ENCODE measurements around the gene EIF5A2. TPM values are rescaled to one million over a fixed set of nuclear protein-coding genes. Genes with fewer than 3 reads are reported as not detected.

Gene EIF5A2
- total RNA-seq, 1 donor from 2014 or later = 1.3 TPM

- TF ChIP-seq, protein P1, sequence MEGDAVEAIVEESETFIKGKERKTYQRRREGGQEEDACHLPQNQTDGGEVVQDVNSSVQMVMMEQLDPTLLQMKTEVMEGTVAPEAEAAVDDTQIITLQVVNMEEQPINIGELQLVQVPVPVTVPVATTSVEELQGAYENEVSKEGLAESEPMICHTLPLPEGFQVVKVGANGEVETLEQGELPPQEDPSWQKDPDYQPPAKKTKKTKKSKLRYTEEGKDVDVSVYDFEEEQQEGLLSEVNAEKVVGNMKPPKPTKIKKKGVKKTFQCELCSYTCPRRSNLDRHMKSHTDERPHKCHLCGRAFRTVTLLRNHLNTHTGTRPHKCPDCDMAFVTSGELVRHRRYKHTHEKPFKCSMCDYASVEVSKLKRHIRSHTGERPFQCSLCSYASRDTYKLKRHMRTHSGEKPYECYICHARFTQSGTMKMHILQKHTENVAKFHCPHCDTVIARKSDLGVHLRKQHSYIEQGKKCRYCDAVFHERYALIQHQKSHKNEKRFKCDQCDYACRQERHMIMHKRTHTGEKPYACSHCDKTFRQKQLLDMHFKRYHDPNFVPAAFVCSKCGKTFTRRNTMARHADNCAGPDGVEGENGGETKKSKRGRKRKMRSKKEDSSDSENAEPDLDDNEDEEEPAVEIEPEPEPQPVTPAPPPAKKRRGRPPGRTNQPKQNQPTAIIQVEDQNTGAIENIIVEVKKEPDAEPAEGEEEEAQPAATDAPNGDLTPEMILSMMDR (IDR thresholded peaks at IDR 0.05; ENCODE audit: unreplicated experiment) = no peak
- no peaks in the 10 kb centered on the region for H3K27me3 Mint-ChIP-seq (ENCODE audit: unreplicated experiment)
- no peak overlapping the region for H3K27ac Mint-ChIP-seq (ENCODE audit: unreplicated experiment)
- DNase-seq (ENCODE audit: low spot score) = no peak
- no peaks in the 10 kb centered on the region for H3K4me1 Mint-ChIP-seq (ENCODE audit: unreplicated experiment)
- no peaks in the 10 kb centered on the region for H3K9me3 Mint-ChIP-seq (ENCODE audit: unreplicated experiment)
- H3K4me3 Mint-ChIP-seq (ENCODE audit: unreplicated experiment) = no peak overlapping the region
- H3K36me3 Mint-ChIP-seq (ENCODE audit: low read depth, unreplicated experiment) = peaks cover 12% of the 10 kb centered on the region
These were observed 6.3 kb upstream of the EIF5A2 start for GRCh38 chr3:170914690-170915089.

DNA sequence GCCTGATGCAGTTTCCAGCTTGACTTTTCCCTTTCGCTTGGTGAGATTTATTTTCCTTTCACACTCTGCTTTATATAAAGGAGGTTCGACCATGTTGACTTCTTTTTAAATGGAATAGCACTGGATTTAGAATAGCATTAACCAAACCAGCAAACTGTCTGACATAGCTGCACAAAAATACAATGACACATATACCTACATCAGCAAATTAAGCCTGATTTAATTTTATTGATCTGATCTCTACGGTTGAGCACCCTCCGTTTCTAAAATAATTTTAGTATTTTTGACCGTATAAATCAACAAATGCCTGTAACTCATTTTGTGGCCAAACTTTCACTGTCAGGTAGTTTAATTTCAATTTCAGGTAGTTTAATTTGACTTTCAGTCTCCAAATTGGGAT is 5.8 kb upstream of the EIF5A2 start:
- no peak overlapping the region for H3K27ac Mint-ChIP-seq (ENCODE audit: unreplicated experiment)
- no peaks in the 10 kb centered on the region for H3K4me1 Mint-ChIP-seq (ENCODE audit: unreplicated experiment)
- no peak overlapping the region for H3K4me3 Mint-ChIP-seq (ENCODE audit: unreplicated experiment)
- H3K36me3 Mint-ChIP-seq (ENCODE audit: low read depth, unreplicated experiment) = peaks cover 12% of the 10 kb centered on the region
- H3K27me3 Mint-ChIP-seq (ENCODE audit: unreplicated experiment) = no peaks in the 10 kb centered on the region
- H3K9me3 Mint-ChIP-seq (ENCODE audit: unreplicated experiment) = peaks cover 4% of the 10 kb centered on the region
- no peak for DNase-seq (ENCODE audit: low spot score)
- TF ChIP-seq, protein P1 (IDR thresholded peaks at IDR 0.05; ENCODE audit: unreplicated experiment) = no peak

GRCh38 chr3:170911051-170911450 is 2.6 kb upstream of the EIF5A2 start:
- Mint-ChIP-seq H3K27me3 (ENCODE audit: unreplicated experiment) (peaks cover 3% of the 10 kb centered on the region), H3K4me3 (ENCODE audit: unreplicated experiment) (no peak overlapping the region), H3K36me3 (ENCODE audit: low read depth, unreplicated experiment) (no peaks in the 10 kb centered on the region), H3K9me3 (ENCODE audit: unreplicated experiment) (peaks cover 4% of the 10 kb centered on the region), H3K4me1 (ENCODE audit: unreplicated experiment) (peaks cover 3% of the 10 kb centered on the region), H3K27ac (ENCODE audit: unreplicated experiment) (no peak overlapping the region)
- no peak for DNase-seq (ENCODE audit: low spot score)
- TF ChIP-seq, protein P1 (IDR thresholded peaks at IDR 0.05; ENCODE audit: unreplicated experiment) = no peak

DNA sequence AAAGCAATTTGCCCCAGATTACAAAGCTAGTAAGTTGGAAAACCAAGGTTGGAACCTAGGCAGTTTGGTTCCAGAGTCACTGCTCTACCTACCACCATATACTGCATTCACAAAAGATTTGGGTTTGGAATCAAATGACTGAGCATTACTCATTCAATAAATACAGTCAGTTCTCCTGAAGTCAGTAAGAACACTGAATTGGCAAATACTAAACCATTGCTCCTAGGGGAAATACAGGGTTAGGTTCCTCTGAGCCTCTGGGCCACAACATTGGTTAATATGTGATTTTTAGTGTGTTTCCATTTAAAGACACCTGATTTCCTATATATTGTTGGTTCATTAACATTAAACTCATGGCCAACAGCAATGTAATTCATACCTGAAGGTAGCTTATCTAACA is 2.1 kb upstream of the EIF5A2 start:
- TF ChIP-seq, protein P1 (IDR thresholded peaks at IDR 0.05; ENCODE audit: unreplicated experiment) = no peak
- Mint-ChIP-seq H3K4me1 (ENCODE audit: unreplicated experiment) (peaks cover 3% of the 10 kb centered on the region), H3K4me3 (ENCODE audit: unreplicated experiment) (no peak overlapping the region), H3K27ac (ENCODE audit: unreplicated experiment) (no peak overlapping the region), H3K9me3 (ENCODE audit: unreplicated experiment) (peaks cover 4% of the 10 kb centered on the region), H3K36me3 (ENCODE audit: low read depth, unreplicated experiment) (no peaks in the 10 kb centered on the region), H3K27me3 (ENCODE audit: unreplicated experiment) (peaks cover 3% of the 10 kb centered on the region)
- DNase-seq (ENCODE audit: low spot score) = no peak

GRCh38 chr3:170909129-170909903 is 879 bp upstream of the EIF5A2 start:
- peak overlapping the region; percentile 65 for H3K4me3 Mint-ChIP-seq (ENCODE audit: unreplicated experiment)
- peaks cover 3% of the 10 kb centered on the region for H3K4me1 Mint-ChIP-seq (ENCODE audit: unreplicated experiment)
- H3K9me3 Mint-ChIP-seq (ENCODE audit: unreplicated experiment) = peaks cover 4% of the 10 kb centered on the region
- TF ChIP-seq, protein P1 (IDR thresholded peaks at IDR 0.05; ENCODE audit: unreplicated experiment) = no peak
- H3K36me3 Mint-ChIP-seq (ENCODE audit: low read depth, unreplicated experiment) = no peaks in the 10 kb centered on the region
- H3K27me3 Mint-ChIP-seq (ENCODE audit: unreplicated experiment) = peaks cover 3% of the 10 kb centered on the region
- H3K27ac Mint-ChIP-seq (ENCODE audit: unreplicated experiment) = no peak overlapping the region
- no peak for DNase-seq (ENCODE audit: low spot score)
